ENCODE data around the gene PTPRK. TPM values are rescaled to one million over a fixed set of nuclear protein-coding genes. Genes with fewer than 3 reads are reported as not detected.

The PTPRK gene
- polyA plus RNA-seq, 3 donors, result 3.1 to 18.6 (median 11.3) TPM

DNA sequence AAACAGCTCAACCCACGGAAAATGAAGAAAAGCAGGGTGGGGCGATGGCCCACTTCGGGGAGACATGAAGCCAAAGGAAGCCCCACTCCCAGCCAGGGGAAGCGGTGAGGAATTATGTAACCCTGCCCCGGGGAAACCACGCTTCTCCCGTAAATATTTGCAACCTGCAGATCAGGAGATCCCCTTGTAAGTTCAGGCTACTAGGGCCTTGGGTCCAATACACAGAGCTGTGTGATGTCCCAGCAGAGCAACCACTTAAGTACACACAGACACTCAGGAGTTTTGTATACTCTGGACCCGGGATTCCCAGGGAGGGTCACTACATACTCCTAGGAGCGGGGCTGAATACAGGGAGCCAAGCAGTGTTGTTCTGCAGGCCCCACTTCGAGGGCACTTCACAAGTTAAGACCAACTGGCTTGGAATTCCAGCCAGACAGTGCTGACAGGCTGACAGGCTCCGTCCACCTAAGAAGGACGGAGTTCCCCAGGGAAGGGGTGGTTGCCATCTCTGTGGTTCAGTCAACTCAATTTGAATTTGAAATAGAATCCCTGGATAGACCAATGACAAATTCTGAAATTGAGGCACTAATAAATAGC is 318.1 kb downstream of the PTPRK start:
- H3K27ac ChIP-seq (ENCODE audit: low read depth, low read length), result no peak overlapping the region
- 84 to 93% (median 85%) methylated on average over 12 of the region's 12 CpGs for WGBS, 3 donors

DNA sequence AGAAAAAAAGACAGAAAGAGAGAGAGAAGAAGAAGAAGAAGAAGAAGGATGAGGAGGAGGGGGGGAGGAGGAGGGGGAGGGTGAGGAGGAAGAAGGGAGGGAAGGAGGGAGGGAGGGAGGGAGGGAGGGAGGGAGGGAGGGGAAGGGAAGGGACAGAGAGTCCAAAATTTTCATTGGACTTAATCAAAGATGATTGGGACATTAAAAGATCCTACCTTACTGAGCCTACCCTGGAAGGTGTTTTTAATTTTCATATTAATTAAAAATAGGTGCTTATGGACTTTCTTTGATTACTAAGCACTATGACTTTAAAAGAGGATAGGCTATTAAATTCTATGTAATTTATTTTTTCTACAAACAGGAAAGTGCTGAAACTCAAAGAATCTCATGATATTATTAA is 319.6 kb downstream of the PTPRK start:
- H3K27ac ChIP-seq (ENCODE audit: low read depth, low read length), result no peak overlapping the region

DNA sequence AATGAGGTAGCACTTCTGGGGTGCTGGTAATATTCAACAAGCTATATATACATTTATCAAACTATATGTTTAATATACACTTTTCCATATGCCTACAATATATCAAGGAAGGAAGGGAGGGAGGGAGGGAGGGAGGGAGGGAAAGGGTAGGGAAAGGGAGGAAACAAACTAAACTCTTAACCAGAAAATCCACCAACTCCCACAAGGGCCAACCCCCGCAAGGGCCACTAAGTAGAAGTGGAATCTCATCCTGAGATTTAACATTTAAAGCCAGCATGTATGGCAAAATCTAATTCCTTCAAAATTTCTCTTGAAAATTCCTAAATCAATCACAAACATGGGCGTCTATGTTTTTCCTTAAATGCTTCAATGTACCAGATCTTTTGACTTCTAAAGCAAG is 320.9 kb downstream of the PTPRK start:
- no peak overlapping the region for H3K27ac ChIP-seq (ENCODE audit: low read depth, low read length)
- WGBS, 3 donors, result 93 to 96% (median 94%) methylated on average over 2 of the region's 2 CpGs

DNA sequence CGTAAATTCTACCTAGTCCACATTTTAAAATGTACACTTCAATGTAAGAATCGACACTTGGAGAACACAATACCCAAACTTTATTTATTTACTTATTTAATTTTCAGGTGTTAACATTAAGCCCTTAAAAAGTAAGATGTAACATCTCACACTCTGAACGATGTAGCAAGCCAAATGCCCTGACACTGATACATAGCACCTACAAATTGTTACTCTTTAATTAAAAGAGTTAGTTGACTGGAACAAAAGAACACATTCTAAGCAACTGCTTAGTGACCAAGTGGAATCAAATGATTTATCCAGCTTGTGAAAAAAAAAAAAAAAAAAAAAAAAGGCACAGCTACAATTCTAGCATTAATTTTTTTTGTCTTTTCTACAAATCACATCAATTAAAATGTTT is 327.4 kb downstream of the PTPRK start:
- no peak overlapping the region for H3K27ac ChIP-seq (ENCODE audit: low read depth, low read length)
- 82 to 93% (median 82%) methylated on average over 3 of the region's 3 CpGs for WGBS, 3 donors

DNA sequence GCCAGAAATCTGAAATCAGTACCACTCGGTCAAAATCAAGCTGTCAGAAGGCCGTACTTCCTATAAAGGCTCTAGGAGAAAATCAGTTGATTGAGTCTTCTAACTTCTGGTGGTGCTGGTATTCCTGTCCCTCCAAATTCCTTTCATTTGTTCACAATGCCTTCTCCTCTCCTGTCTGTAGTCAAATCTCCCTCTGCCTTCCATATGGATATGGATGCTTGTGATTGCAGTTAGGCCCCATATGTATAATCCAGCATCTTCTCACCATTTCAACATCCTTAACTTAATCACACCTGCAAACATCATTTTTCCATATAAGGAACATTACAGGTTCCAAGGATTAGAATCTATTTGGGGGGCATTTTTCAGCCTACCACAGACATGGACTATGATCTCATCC is 331.7 kb downstream of the PTPRK start:
- 92 to 96% (median 95%) methylated on average over 2 of the region's 2 CpGs for WGBS, 3 donors
- no peak overlapping the region for H3K27ac ChIP-seq (ENCODE audit: low read depth, low read length)

DNA sequence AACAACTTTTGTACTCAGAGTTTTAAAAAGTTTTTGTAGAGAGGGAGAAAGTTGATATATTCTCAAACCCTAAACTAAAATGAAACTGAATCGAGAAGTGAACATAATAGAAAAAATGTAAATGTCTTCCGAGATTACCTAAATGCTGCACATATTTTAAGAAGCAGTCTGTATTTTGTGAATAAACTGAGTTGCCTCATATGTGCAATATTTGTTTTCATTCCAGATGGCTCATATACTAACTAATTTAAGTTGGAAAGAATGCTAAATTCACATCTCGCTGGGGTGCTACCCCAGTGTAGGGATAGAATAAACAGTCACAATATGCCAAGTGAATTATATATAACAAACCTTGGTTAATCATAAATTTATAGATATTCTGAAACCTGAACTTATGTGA is 333.7 kb downstream of the PTPRK start:
- no peak overlapping the region for H3K27ac ChIP-seq (ENCODE audit: low read depth, low read length)
- WGBS, 3 donors, result 87 to 90% (median 89%) methylated on average over 3 of the region's 3 CpGs

DNA sequence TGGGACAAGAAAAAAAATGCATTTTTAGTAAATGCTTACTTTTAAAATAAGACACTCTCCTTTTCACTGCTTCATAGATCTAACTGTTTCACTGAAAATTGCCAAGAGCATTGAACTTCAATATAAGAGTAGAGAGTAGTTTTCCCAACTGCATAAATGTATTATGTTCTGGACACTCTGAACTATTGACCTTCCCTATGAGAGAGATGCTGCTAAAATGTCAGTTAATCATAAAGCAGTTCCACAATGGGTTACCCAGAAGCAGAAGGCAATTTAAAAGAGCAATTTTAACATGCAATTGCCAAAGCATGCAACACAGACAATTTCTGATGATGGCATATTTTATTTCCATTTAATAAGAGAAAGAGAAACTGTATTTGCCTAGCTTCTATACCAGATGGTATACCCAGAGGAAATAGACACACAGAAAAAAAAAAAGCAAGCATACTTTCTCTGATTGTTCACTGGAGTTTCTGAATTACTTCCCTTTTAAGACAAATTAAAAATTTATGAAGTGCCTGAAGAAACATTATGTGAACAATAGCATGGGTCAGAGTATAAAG is 340.4 kb downstream of the PTPRK start:
- H3K27ac ChIP-seq (ENCODE audit: low read depth, low read length), result no peak overlapping the region

DNA sequence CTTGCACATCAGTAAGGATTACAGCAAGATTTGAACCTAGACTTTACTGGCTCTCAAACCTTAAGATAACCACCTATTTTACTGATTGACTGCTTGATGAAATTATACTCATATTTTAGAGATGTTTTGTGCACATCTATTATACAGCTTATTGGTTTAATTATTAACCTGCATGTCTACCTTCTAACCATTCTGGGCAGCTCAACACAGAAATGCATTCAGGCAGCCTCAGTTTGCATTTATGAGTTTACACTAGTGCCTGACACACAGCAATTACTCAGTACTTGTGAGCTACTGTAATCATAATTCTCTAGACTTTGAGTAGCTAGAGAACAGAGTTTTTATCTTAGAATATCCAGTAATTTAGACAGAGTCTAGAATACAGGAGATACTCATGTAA is 345.7 kb downstream of the PTPRK start:
- no peak overlapping the region for H3K27ac ChIP-seq (ENCODE audit: low read depth, low read length)

DNA sequence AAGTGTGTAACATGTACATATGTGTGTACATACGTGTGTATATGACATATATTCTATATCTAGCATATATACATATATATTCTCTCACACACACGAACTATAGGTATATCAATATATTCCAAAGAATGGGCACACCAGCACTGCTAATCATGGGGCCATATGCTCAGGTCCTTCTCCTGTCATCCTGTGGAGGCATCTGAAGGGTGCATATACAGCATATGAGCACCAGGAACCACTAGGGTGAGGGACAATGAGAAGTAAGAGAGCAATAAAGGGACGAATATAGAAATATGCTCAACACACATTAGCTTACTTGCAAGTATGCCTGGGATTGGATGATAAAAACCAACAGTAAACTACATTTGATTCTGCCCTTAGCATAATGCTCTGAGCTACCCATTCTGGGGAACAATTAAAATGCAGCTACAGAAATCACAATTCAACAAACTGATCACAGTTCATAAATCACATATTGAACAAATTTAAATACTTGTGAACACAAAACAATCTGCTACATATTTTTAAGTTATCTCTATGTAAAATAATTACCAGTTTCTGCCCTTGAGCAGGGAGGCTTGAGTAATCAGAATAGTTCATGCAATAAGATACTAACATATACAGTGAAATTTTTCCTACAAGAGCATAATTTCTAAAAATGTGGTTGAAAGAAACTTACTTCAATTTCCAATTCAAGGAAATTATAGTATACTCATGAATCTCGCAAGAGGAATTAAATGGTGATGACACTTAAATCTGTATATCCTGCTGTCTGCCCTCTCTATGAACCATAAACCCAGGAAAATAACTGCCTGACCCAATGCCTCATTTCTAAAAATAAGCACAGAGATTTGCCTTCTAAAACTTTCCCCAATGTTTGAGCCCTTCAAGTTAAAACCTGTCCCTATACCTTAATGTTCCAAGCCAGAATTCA is 347.4 kb downstream of the PTPRK start:
- 64 to 91% (median 88%) methylated on average over 4 of the region's 4 CpGs for WGBS, 3 donors

DNA sequence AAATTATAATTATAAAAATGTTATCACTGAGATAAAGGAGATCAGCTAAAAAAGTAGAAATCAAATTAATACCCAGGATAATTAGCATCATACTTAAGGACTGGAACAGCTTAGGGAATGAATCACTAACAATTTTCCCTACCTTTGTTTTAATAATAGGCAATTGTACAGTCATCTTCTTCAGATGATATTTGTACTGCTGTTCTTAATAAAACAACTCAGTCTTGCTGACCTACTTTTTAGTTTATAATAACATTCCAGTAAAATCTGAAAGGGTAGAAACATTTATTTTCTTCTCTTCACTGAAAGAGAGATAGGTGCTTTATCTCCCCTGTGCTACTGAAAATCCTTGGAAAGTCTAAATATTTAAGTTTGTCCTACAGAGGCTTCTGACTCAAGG is 348.3 kb downstream of the PTPRK start:
- no peak overlapping the region for H3K27ac ChIP-seq (ENCODE audit: low read depth, low read length)

More for the DNA sequence above, 347.4 kb downstream of the PTPRK start:
- no peak overlapping the region for H3K27ac ChIP-seq (ENCODE audit: low read depth, low read length)

DNA sequence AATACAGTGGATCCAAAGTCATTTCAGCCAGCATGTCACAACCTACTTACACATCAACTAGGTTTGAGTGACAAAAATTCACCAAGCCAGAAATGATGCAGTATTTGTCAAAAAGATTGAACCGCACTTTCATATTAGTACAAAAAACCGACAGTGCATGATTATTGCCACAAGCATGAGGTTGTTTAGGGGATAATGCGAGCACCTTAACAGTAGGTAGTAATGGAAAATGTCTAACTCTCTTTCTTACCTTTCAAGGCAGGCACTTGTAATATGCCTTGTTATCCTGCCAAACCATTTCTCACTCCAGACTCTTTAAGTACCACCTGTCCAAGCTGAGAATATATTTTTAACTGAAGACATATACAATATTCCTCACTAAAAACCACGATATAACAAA is 349.2 kb downstream of the PTPRK start:
- WGBS, 3 donors, result 89 to 98% (median 94%) methylated on average over 4 of the region's 4 CpGs
- no peak overlapping the region for H3K27ac ChIP-seq (ENCODE audit: low read depth, low read length)

DNA sequence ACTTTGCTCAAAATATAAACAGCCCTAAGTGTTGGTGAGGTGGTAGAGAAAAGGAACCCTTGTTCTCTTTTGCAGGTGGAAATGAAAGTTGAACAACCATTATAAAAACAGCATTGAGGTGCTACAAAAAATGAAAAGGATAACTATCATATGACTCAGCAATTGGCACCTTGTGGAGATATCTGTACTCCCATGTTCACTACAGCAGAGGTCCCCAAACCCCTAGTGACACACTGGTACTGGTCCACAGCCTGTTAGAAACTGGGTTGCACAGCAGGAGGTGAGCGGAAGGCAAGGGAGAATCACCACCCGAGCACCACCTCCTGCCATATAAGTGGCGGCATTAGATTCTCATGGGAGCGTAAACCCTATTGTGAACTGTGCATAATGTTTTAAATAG is 352.2 kb downstream of the PTPRK start:
- 94 to 99% (median 98%) methylated on average over 4 of the region's 4 CpGs for WGBS, 3 donors
- no peak overlapping the region for H3K27ac ChIP-seq (ENCODE audit: low read depth, low read length)

DNA sequence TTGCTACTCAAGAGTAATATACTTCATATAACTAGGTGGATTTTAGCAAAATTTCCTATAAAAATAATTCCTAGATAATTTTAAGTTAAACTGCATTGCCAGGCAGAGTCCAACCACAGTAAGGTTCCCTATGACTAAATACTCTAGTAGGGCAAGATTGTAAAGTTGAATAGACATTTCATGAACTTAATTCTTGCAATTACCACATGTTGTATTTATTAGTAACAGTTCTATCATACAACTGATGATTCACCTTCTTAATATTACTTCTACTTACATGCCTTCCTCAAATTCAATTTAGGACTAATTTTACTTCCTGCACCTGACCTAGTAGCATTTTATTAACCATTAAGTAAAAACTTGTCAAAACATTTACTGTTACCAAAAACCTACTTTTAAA is 352.8 kb downstream of the PTPRK start:
- no peak overlapping the region for H3K27ac ChIP-seq (ENCODE audit: low read depth, low read length)

DNA sequence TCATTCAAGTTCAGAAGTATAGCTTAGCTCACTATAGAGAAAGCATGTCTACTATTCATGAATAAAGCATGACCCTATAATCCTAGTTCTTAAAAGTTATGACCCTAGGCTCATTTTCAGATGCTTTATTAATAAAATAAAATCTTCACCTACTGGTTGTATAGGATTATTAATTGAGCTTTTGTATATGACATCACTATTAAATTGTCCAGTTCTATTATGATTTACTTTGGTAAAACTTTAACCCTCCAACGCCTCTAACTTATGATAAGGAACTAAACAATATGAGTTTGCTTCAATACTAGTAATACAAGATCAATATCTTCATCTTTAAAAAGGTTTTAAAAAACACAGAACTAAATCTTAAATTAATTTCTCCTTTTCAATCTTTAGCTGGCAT is 356.1 kb downstream of the PTPRK start:
- 76 to 92% (median 90%) methylated on average over 1 of the region's 1 CpG for WGBS, 3 donors
- no peak overlapping the region for H3K27ac ChIP-seq (ENCODE audit: low read depth, low read length)

DNA sequence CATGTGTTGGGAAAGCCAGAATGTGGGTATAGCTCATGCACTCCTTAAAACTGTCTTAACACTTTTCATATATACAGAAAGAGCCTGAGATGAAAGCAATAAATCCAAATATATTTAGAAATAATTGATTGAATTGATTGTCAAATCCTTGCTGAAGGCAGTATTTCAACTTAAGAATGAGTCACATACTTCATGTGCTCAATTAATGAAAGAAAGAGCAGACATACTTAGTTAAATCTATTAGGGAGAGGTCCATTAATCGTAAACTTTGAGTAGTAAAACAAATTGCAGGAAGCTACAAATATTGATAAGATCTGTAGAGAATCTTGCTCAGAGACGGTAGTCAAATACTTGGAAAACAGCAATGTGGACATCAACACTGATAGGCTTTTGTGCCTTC is 358.0 kb downstream of the PTPRK start:
- no peak overlapping the region for H3K27ac ChIP-seq (ENCODE audit: low read depth, low read length)
- WGBS, 3 donors, result 79 to 92% (median 87%) methylated on average over 2 of the region's 2 CpGs

DNA sequence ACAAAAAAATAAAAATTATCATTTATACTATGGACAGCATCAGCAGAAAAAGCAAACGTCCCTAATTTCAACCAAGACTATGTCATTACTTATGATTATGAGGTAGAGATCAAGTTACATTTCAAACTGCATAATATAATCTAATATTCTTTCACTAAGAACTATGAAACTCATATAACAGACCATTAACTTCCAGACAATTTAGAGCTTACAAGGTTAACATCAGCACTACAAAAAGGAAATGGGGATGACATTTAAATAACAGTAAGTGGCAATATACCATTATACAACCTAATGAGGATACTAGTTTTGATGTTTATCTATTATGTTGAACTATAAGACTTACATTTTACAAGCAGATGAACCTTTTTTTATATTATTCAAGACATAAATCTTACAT is 358.6 kb downstream of the PTPRK start:
- 54 to 56% (median 55%) methylated on average over 1 of the region's 1 CpG for WGBS, 3 donors

DNA sequence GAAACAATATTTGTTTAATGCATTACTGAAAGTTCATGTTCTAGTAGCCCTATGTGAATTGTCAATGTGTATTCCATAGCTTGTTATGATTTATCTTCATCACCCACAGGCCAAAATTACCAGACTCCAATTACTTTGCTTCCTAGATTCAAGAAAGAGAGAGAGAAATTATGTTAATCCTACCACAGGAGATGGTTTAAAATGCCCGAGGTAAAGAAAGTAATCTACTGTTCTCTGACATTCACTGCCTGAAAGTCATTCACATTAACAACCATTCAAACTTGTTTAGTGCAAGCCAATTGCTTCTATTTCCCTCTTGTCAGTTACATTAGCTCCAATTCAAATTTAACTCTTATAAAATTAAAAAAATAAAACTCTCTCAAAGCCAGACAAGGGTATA is 359.1 kb downstream of the PTPRK start:
- 72 to 76% (median 73%) methylated on average over 1 of the region's 1 CpG for WGBS, 3 donors
- no peak overlapping the region for H3K27ac ChIP-seq (ENCODE audit: low read depth, low read length)

More for the DNA sequence above, 358.6 kb downstream of the PTPRK start:
- H3K27ac ChIP-seq (ENCODE audit: low read depth, low read length), result no peak overlapping the region

DNA sequence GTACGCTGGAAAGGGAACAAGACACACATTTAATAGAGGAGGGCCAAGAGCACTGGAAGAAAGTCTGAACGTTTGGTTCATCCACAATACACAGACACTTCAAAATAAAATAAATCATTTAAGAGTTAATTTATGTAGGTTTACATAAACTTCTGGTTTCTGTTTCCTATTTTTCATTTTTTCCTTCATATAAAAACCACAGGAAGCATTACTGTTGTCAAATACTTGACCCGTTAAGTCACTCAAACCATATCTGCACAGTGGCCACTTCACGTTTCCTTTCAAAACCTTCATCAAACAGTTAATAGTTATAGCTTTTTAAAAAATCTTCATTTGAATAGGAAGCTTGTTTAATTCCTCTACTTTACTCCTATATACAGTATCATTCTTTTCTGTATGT is 361.9 kb downstream of the PTPRK start:
- H3K27ac ChIP-seq (ENCODE audit: low read depth, low read length), result no peak overlapping the region
- WGBS, 3 donors, result 42 to 79% (median 46%) methylated on average over 4 of the region's 4 CpGs

DNA sequence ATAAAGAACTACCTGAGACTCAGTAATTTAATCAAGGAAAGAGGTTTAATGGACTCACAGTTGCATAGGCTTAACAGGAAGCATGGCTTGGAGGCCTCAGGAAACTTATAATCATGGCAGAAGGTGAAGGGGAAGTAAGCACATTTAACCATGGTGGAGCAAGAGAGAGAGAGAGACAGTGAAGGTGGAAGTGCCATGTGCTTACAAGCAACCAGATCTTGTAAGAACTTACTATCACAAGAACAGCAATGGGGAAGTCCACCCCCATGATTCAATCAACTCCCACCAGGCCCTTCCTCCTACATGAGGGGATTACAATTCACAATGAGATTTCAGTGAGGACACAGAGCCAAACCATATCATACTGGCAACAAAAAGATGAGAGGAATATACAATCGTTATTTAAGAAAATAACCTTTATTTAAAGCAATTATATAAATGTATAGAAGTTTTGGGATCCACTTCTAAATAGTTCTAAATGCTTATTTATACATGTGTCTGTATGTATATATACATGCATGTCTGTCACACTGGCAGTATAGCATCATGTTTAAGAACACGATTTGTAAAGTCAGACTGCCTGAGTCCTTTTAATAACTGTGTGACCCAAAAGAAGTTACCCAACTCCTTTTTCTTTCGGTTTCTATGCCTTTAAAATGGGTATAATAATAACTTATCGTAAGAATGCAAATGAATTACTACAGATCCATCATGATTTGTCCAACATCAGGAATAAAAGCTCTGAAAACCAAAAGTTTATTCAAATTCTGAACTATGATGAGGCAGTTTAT is 363.9 kb downstream of the PTPRK start:
- 92 to 95% (median 93%) methylated on average over 4 of the region's 4 CpGs for WGBS, 3 donors
- no peak overlapping the region for H3K27ac ChIP-seq (ENCODE audit: low read depth, low read length)

All from adipose tissue (tissue), 3 donors.